HEK293 (cell line): ENCODE data around the gene DCAF5.

Source experiments
- CTCF ChIA-PET: fragments of 350-600 bp; formaldehyde crosslinking; extraction: SDS; loops from one replicate; lab custom pipeline; 2021; ENCODE audit warnings: antibody characterized with exemption; lab: Yijun Ruan, JAX
- POLR2A ChIA-PET: fragments of 300-600 bp; formaldehyde crosslinking; extraction: SDS; loops from one replicate; lab custom pipeline; 2020; ENCODE audit warnings: antibody characterized with exemption, inconsistent platforms; lab: Yijun Ruan, JAX
- H3K27ac ChIP-seq: fragments of 200-500 bp; sonication (Bioruptor generic); 2 replicates; pipeline ENCODE4 v1.5.1; 2014; ENCODE audit warnings: low read depth, low read length, control low read depth, inconsistent platforms; ENCODE audit errors: extremely low read depth
- H3K36me3 ChIP-seq, 2 experiments: fragments of 200-500 bp in 1 of 2; sonication (Bioruptor generic) in 1 of 2; 1 replicate in 1 of 2; 2 replicates in 1 of 2; pipeline ENCODE4 v1.5.1; 2014 to 2017; ENCODE audit warnings: inconsistent platforms in 2 of 2, low read length in 2 of 2; ENCODE audit not compliant: control insufficient read depth in 2 of 2, insufficient read depth in 1 of 2
- H3K4me1 ChIP-seq: fragments of 200-500 bp; sonication (Bioruptor generic); 2 replicates; pipeline ENCODE4 v1.5.1; 2014; ENCODE audit warnings: mild to moderate bottlenecking, low read length, inconsistent platforms; ENCODE audit not compliant: control insufficient read depth, insufficient read depth
- H3K4me3 ChIP-seq: 2 replicates; pipeline ENCODE4 v1.5.1; 2011; ENCODE audit warnings: low read depth, mild to moderate bottlenecking, control low read depth, low read length, moderate library complexity
- H3K9me3 ChIP-seq: fragments of 200-500 bp; sonication (Bioruptor generic); 2 replicates; pipeline ENCODE4 v1.5.1; 2014; ENCODE audit warnings: low read depth, low read length, inconsistent platforms; ENCODE audit not compliant: control insufficient read depth, insufficient read depth
- FEZF1 ChIP-seq: fragments of 450-650 bp; formaldehyde crosslinking; IDR thresholded peaks from 2 replicates; pipeline ENCODE4 v1.5.1; 2016; ENCODE audit warnings: missing biosample characterization, missing genetic modification characterization
- GFI1B ChIP-seq: fragments of 450-650 bp; formaldehyde crosslinking; IDR thresholded peaks from 2 replicates; pipeline ENCODE4 v1.5.1; 2016; ENCODE audit warnings: missing biosample characterization, missing genetic modification characterization
- HIC1 ChIP-seq: fragments of 450-650 bp; formaldehyde crosslinking; IDR thresholded peaks from 2 replicates; pipeline ENCODE4 v1.5.1; 2016; ENCODE audit warnings: missing biosample characterization, missing genetic modification characterization
- HOXC10 ChIP-seq: sonication (generic); formaldehyde crosslinking; IDR thresholded peaks from 2 replicates; pipeline ENCODE4 v1.8.1; 2023; ENCODE audit warnings: mild to moderate bottlenecking, missing genetic modification reagents
- KLF10 ChIP-seq: fragments of 450-650 bp; IDR thresholded peaks from 2 replicates; pipeline ENCODE4 v1.5.1; 2018; ENCODE audit warnings: missing biosample characterization, mild to moderate bottlenecking, missing genetic modification characterization
- KLF7 ChIP-seq: fragments of 450-650 bp; formaldehyde crosslinking; IDR thresholded peaks from 2 replicates; pipeline ENCODE4 v1.5.1; 2016; ENCODE audit warnings: missing biosample characterization, missing genetic modification characterization, borderline replicate concordance
- PRDM1 ChIP-seq: fragments of 450-650 bp; formaldehyde crosslinking; IDR thresholded peaks from 2 replicates; pipeline ENCODE4; 2016; ENCODE audit warnings: missing biosample characterization, missing genetic modification characterization
- PRDM10 ChIP-seq: fragments of 450-650 bp; formaldehyde crosslinking; IDR thresholded peaks from 2 replicates; pipeline ENCODE4 v1.5.1; 2016; ENCODE audit warnings: missing biosample characterization, missing genetic modification characterization
- PRDM6 ChIP-seq: fragments of 450-650 bp; formaldehyde crosslinking; IDR thresholded peaks from 2 replicates; pipeline ENCODE4 v1.5.1; 2017; ENCODE audit warnings: missing biosample characterization, missing genetic modification characterization
- SALL2 ChIP-seq: fragments of 450-650 bp; formaldehyde crosslinking; IDR thresholded peaks from 2 replicates; pipeline ENCODE4 v1.5.0; 2017; ENCODE audit warnings: missing biosample characterization, mild to moderate bottlenecking, missing genetic modification characterization, borderline replicate concordance
- SP7 ChIP-seq: fragments of 450-650 bp; formaldehyde crosslinking; IDR thresholded peaks from 2 replicates; pipeline ENCODE4 v1.5.1; 2016; ENCODE audit warnings: missing biosample characterization, missing genetic modification characterization
- ZBTB8A ChIP-seq: fragments of 450-650 bp; formaldehyde crosslinking; IDR thresholded peaks from 2 replicates; pipeline ENCODE4 v1.5.1; 2016; ENCODE audit warnings: missing biosample characterization, missing genetic modification characterization
- ZNF10 ChIP-seq: fragments of 450-650 bp; formaldehyde crosslinking; IDR thresholded peaks from 2 replicates; pipeline ENCODE4 v1.5.1; 2017; ENCODE audit warnings: missing biosample characterization, missing genetic modification characterization
- ZNF112 ChIP-seq: fragments of 450-650 bp; formaldehyde crosslinking; IDR thresholded peaks from 2 replicates; pipeline ENCODE4 v1.5.0; 2017; ENCODE audit warnings: missing biosample characterization, missing genetic modification characterization
- ZNF114 ChIP-seq: fragments of 450-650 bp; formaldehyde crosslinking; IDR thresholded peaks from 2 replicates; pipeline ENCODE4 v1.5.0; 2017; ENCODE audit warnings: missing biosample characterization, missing genetic modification characterization
- ZNF138 ChIP-seq: fragments of 450-650 bp; formaldehyde crosslinking; IDR thresholded peaks from 2 replicates; pipeline ENCODE4 v1.5.1; 2016; ENCODE audit warnings: missing biosample characterization, missing genetic modification characterization, borderline replicate concordance
- ZNF19 ChIP-seq: fragments of 450-650 bp; formaldehyde crosslinking; IDR thresholded peaks from 2 replicates; pipeline ENCODE4; 2016; ENCODE audit warnings: missing biosample characterization, missing genetic modification characterization, low read depth
- ZNF23 ChIP-seq: fragments of 450-650 bp; formaldehyde crosslinking; IDR thresholded peaks from 2 replicates; pipeline ENCODE4 v1.5.1; 2016; ENCODE audit warnings: missing biosample characterization, missing genetic modification characterization, borderline replicate concordance
- ZNF248 ChIP-seq: fragments of 450-650 bp; formaldehyde crosslinking; IDR thresholded peaks from 2 replicates; pipeline ENCODE4 v1.5.1; 2017; ENCODE audit warnings: missing biosample characterization, missing genetic modification characterization
- ZNF292 ChIP-seq: fragments of 450-650 bp; formaldehyde crosslinking; IDR thresholded peaks from 2 replicates; pipeline ENCODE4 v1.5.1; 2016; ENCODE audit warnings: low read depth, missing biosample characterization, missing genetic modification characterization, borderline replicate concordance
- ZNF302 ChIP-seq: fragments of 450-650 bp; formaldehyde crosslinking; IDR thresholded peaks from 2 replicates; pipeline ENCODE4 v1.5.1; 2016; ENCODE audit warnings: missing biosample characterization, missing genetic modification characterization, low read depth
- ZNF354C ChIP-seq: fragments of 450-650 bp; formaldehyde crosslinking; IDR thresholded peaks from 2 replicates; pipeline ENCODE4 v1.5.1; 2016; ENCODE audit warnings: missing biosample characterization, missing genetic modification characterization, low read depth, borderline replicate concordance
- ZNF394 ChIP-seq: fragments of 450-650 bp; formaldehyde crosslinking; IDR thresholded peaks from 2 replicates; pipeline ENCODE4 v1.5.1; 2016; ENCODE audit warnings: missing biosample characterization, missing genetic modification characterization, mild to moderate bottlenecking, moderate library complexity, borderline replicate concordance
- ZNF404 ChIP-seq: fragments of 450-650 bp; formaldehyde crosslinking; IDR thresholded peaks from 2 replicates; pipeline ENCODE4 v1.5.1; 2017; ENCODE audit warnings: missing biosample characterization, missing genetic modification characterization
- ZNF423 ChIP-seq: fragments of 450-650 bp; formaldehyde crosslinking; IDR thresholded peaks from 2 replicates; pipeline ENCODE4 v1.5.1; 2016; ENCODE audit warnings: missing biosample characterization, missing genetic modification characterization
- ZNF433 ChIP-seq: fragments of 450-650 bp; formaldehyde crosslinking; IDR thresholded peaks from 2 replicates; pipeline ENCODE4 v1.5.1; 2016; ENCODE audit warnings: missing biosample characterization, missing genetic modification characterization, low read depth
- ZNF521 ChIP-seq: fragments of 450-650 bp; formaldehyde crosslinking; IDR thresholded peaks from 2 replicates; pipeline ENCODE4 v1.5.1; 2017; ENCODE audit warnings: missing biosample characterization, mild to moderate bottlenecking, missing genetic modification characterization
- ZNF548 ChIP-seq: fragments of 450-650 bp; formaldehyde crosslinking; IDR thresholded peaks from 2 replicates; pipeline ENCODE4 v1.5.1; 2016; ENCODE audit warnings: missing biosample characterization, missing genetic modification characterization
- ZNF585B ChIP-seq: fragments of 450-650 bp; formaldehyde crosslinking; IDR thresholded peaks from 2 replicates; pipeline ENCODE4 v1.5.1; 2016; ENCODE audit warnings: missing biosample characterization, missing genetic modification characterization
- ZNF610 ChIP-seq: fragments of 450-650 bp; formaldehyde crosslinking; IDR thresholded peaks from 2 replicates; pipeline ENCODE4 v1.5.1; 2016; ENCODE audit warnings: missing biosample characterization, missing genetic modification characterization, borderline replicate concordance
- ZNF624 ChIP-seq: fragments of 450-650 bp; formaldehyde crosslinking; IDR thresholded peaks from 2 replicates; pipeline ENCODE4 v1.5.1; 2017; ENCODE audit warnings: missing biosample characterization, missing genetic modification characterization
- ZNF626 ChIP-seq: fragments of 450-650 bp; sonication (Bioruptor Pico); formaldehyde crosslinking; IDR thresholded peaks from 2 replicates; pipeline ENCODE4 v1.5.1; 2018; ENCODE audit warnings: missing biosample characterization, missing genetic modification characterization, inconsistent platforms
- ZNF658 ChIP-seq: fragments of 450-650 bp; formaldehyde crosslinking; IDR thresholded peaks from 2 replicates; pipeline ENCODE4; 2016; ENCODE audit warnings: missing biosample characterization, missing genetic modification characterization
- ZNF660 ChIP-seq: fragments of 450-650 bp; IDR thresholded peaks from 2 replicates; pipeline ENCODE4 v1.5.1; 2018; ENCODE audit warnings: missing biosample characterization, mild to moderate bottlenecking, missing genetic modification characterization
- ZSCAN16 ChIP-seq: fragments of 450-650 bp; formaldehyde crosslinking; IDR thresholded peaks from 2 replicates; pipeline ENCODE4 v1.5.1; 2016; ENCODE audit warnings: missing biosample characterization, missing genetic modification characterization

DCAF5 gene

GRCh38 chr14:69135133-69135532, 17.8 kb downstream of the DCAF5 start:
- H3K27ac ChIP-seq, result no peak overlapping the region
- ChIA-PET CTCF (interaction anchor here (0.9 to 1.1 kb wide), 2 partner anchors 11 to 28 kb away, joined by 3 read pairs; no protein-coding TSS in a partner anchor), POLR2A (no interaction called here)
- H3K36me3 ChIP-seq, result no peaks in the 10 kb centered on the region; a peak in 1 of 3 replicates
- no peak overlapping the region for H3K4me3 ChIP-seq
- peaks cover 58% of the 10 kb centered on the region for H3K4me1 ChIP-seq
- no peaks in the 10 kb centered on the region for H3K9me3 ChIP-seq
- TF ChIP-seq ZNF585B (tag by site-specific recombination), result no peak
- TF ChIP-seq ZNF10 (tag by site-specific recombination), result peak; percentile 73
- no peak for TF ChIP-seq ZNF433 (tag by site-specific recombination)
- no peak for TF ChIP-seq ZNF626
- no peak for TF ChIP-seq ZNF404 (tag by site-specific recombination)
- no peak for TF ChIP-seq ZNF610 (tag by site-specific recombination)
- TF ChIP-seq ZNF302 (tag by site-specific recombination), result no peak
- TF ChIP-seq ZNF112 (tag by site-specific recombination), result no peak
- no peak for TF ChIP-seq ZNF423 (tag by site-specific recombination)
- TF ChIP-seq ZNF292 (tag by site-specific recombination), result no peak
- no peak for TF ChIP-seq ZNF23 (tag by site-specific recombination)
- no peak for TF ChIP-seq ZBTB8A
- peak; percentile 62 for TF ChIP-seq PRDM10 (tag by site-specific recombination)
- no peak for TF ChIP-seq HIC1 (tag by site-specific recombination)
- TF ChIP-seq ZNF624, result no peak
- no peak for TF ChIP-seq ZSCAN16 (tag by site-specific recombination)
- TF ChIP-seq ZNF354C (tag by site-specific recombination), result no peak
- no peak for TF ChIP-seq ZNF660 (tag by site-specific recombination)
- TF ChIP-seq ZNF138 (tag by site-specific recombination), result no peak
- TF ChIP-seq SP7 (tag by site-specific recombination), result peak; percentile 51
- no peak for TF ChIP-seq SALL2 (tag by site-specific recombination)
- no peak for TF ChIP-seq ZNF394 (tag by site-specific recombination)
- no peak for TF ChIP-seq ZNF19
- no peak for TF ChIP-seq HOXC10 (CRISPR knock-in tag)
- TF ChIP-seq ZNF658 (tag by site-specific recombination), result no peak
- TF ChIP-seq FEZF1 (tag by site-specific recombination), result peak; percentile 26; the same call in 1 of the 2 replicates
- TF ChIP-seq PRDM1, result 0 out of 2 replicates have a peak, but pooled peaks have one; percentile 38
- no peak for TF ChIP-seq ZNF521
- TF ChIP-seq GFI1B (tag by site-specific recombination), result no peak
- no peak for TF ChIP-seq ZNF248
- TF ChIP-seq KLF10 (tag by site-specific recombination), result no peak
- no peak for TF ChIP-seq ZNF548 (tag by site-specific recombination)
- no peak for TF ChIP-seq ZNF114
- no peak for TF ChIP-seq KLF7
- TF ChIP-seq PRDM6, result peak; percentile 96
